ENCODE measurements around the gene ENTPD1.
"Not testable (repeated sequence)": the region's sequence is repeated elsewhere in the genome, so short reads cannot be mapped to it uniquely, and the experiment has no call there.

ENTPD1 gene

DNA sequence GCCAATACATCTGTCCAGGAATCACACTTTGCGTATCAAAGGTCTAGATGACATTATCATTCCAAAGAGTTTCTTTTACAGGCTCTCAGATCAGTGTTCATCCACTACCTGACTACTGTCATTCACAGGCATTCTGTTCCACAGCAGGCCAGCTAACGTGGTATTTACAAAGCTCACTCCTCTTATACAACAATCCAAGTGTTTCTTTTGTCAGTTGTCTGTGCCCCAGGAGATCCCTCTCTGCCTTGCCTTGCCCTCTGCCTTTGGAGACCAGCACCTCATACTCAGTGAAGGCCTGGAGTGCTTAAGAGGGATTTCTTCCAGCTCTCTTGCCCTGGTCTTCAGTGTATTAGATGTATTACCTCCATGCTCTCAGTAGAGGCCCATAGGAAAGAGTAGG lies 117.2 kb downstream of the ENTPD1 start:
- DNase-seq = no peak

DNA sequence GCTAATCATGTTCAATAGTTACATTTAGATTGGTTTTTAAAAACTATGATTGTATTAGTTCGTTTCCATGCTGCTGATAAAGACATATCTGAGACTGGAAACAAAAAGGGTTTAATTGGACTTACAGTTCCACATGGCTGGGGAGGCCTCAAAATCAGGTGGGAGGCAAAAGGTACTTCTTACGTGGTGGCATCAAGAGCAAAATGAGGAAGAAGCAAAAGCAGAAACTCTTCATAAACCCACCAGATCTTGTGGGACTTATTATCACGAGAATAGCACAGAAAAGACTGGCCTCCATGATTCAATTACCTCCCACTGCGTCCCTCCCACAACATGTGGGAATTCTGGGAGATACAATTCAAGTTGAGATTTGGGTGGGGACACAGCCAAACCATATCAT lies 117.7 kb downstream of the ENTPD1 start:
- DNase-seq = no peak

DNA sequence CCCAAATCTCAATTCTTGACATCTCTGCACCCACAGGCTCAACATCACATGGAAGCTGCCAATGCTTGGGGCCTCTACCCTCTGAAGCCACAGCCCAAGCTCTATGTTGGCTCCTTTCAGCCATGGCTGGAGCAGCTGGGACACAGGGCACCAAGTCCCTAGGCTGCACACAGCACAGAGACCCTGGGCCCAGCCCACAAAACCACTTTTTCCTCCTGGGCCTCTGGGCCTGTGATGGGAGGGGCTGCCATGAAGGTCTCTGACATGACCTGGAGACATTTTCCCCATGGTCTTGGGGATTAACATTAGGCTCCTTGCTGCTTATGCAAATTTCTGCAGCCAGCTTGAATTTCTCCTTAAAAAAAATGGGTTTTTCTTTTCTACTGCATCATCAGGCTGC lies 118.8 kb downstream of the ENTPD1 start:
- DNase-seq = not testable (repeated sequence)

DNA sequence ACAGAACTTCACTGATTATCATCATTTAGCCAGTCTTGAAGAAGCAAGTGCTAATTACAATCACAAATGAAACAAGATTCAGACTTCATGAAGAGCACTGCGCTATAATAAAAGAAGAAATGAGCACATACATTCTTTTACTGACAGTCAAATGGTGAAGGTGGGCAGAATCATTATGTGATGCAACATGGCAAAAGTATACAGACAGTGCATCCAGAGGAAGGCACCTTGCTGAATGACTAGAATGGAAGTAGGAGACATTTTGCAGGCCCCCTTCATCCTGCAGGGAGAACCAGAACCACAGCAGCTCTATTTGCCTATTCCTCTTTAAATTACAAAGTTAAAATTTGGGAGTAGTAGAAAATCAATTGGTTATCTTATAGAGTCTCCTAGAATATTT lies 120.8 kb downstream of the ENTPD1 start:
- DNase-seq = no peak

DNA sequence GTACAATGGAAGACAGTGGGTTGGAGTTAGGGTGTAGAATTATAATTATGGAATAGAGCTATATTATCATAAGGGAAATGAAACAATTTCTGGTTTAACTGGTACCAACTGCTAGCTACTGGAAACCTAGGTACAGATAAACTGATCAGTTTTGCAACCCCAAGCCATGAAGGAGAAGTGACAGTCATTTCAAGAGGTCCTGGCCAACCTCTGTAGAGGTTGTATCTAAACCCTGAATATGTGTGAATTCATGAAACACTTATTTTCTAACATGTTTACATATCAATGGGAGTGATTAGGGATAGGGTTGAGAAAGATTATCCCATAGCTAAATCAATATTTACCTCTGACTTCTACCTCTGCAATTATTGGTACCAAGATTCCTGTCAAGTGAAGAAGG lies 121.9 kb downstream of the ENTPD1 start:
- no peak for DNase-seq

DNA sequence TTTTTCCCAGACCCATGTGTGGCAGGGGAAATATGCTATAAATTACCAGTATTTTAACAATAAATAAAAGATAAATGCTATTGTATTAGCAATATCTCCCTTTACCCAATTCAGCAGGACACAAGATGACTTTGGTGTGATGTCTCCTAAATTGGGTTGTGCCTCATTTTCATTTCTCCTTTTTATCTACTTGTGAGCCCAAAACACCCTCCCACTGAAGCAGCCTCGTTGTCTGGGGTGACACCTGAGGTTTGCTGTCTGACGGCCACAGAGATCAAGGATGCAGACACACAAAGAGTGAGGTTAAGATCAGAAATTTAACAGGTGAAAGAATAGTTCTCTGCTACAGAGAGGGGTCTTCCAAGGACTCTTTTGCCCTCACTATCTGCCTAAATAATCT lies 124.7 kb downstream of the ENTPD1 start:
- no peak for DNase-seq

DNA sequence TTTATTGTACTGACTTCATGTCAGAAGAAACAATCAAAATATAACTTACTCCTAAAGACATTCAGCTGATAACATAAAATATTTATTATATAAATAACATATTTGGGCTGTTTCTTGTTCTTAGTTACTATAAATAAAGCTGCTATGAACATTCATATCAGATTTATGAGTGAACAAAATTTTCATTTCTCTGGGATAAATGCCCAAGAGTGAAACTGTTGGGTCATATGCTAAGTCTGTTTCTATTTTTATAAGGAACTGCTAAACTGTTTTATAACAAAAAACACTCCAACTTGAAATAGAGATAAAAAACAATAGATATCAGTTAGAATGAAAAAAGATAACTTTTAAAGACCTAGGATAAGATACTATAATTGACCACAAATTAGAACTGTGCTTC lies 125.4 kb downstream of the ENTPD1 start:
- no peak for DNase-seq

DNA sequence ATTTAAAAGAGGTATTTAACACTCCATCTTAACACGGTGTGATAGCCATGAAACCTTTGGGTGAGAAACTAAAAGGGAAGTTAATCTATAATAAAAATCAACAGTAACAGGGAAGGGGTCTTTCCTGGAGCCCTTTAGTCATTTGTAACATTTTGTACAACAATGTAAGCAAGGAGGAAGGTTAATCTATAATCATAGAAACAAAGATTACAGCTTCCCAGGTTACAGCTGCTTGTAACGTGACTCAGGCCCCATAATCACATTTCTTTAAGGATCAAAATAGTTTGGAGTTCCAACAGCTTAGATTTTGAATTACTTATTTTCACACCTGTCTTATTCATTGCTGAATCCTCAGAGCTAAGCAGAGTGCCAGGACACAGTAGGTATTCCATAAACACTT lies 133.9 kb downstream of the ENTPD1 start:
- no peak for DNase-seq

DNA sequence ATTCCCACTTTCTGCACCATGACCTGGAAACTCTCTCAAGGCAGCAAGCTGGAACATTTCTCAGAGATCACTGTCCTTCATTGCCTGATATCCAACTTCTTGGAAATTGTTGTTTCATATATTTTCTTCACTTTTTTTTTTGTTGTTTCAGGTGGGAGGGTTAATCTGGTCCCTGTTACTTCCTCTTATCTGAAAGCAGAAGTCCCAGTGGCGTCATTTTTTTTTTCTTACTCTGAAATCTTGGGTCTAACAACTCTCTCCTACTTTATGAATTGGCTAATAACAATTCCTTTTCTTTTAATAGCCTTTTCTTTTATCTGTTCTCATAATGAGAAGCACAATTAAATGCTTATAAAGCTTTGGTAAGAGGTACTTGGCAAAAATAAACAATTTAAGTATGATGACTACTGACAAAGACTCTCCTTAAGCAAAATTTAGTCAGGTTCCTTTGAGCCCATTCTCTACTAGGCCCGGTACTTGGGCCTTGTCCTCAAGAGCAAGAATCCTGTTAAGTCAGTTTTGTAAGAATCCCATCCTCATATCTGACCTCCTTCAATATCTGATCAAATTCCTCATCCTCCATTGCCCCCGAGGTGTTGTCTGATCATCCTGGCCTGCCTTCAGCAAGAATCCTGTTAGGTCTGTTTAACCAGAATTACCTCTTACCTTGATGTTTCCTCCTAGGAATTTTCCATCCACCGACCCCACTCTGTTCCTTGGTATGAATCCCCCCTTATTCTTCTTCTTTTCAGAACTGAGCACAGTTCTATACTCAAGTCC lies 140.3 kb downstream of the ENTPD1 start:
- no peak for DNase-seq

DNA sequence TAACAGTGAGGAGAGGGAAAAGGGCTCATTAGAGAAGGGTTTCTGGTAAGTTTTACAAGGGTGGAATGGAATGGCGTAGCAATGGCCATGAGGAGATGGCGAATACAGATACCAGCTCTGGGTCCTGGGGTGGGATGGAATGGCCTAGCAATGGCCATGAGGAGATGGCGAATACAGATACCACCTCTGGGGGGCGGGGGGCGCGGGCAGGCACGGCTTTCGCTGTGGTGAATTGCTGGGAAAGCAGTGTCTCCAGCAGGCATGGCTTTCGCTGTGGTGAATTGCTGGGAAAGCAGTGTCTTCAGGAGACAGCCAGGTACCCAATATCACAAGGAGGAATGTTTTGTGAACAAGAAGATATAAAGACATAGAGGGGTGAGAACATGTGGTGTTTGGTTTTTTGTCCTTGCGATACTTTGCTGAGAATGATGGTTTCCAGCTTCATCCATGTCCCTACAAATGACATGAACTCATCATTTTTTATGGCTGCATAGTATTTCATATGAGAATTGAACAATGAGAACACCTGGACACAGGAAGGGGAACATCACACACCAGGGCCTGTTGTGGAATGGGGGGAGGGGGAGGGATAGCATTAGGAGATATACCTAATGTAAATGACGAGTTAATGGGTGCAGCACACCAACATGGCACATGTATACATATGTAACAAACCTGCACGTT lies 150.1 kb downstream of the ENTPD1 start:
- not testable (repeated sequence) for DNase-seq

DNA sequence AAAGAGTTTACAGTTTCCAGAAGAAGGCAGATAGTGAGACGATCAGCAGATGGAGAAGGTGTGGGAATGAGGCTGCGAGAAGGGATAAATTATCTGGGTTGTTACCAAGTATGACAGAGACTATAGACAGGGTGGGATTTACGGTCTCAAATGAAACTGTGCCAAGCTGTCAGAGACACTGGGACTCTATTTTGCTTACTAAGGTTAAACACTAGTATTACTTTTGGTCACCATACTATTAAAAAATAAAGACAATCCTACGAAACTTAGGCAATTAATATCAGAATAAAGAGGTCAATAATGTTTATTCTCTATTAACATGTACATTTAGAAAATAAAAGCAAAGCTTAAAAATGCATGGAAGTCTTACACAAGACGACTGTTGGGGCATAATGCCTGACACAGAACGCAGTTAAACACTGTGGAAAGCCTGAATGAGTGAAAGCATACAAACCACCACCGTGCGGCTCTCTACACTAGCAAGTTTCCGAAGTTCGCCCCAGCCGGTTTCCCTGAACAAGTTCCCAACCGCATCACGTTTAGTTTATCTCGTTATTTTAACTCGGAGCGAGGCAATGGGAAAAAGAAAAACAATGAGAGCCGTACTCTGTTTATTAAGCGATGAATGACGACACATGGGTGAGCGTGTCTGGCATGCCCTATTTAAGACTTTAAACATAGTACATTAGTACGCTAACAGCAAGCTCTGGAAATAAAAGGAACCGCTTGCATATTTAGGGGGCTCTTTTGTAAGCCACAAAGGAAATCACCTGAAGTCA lies 150.9 kb downstream of the ENTPD1 start:
- DNase-seq = no peak

DNA sequence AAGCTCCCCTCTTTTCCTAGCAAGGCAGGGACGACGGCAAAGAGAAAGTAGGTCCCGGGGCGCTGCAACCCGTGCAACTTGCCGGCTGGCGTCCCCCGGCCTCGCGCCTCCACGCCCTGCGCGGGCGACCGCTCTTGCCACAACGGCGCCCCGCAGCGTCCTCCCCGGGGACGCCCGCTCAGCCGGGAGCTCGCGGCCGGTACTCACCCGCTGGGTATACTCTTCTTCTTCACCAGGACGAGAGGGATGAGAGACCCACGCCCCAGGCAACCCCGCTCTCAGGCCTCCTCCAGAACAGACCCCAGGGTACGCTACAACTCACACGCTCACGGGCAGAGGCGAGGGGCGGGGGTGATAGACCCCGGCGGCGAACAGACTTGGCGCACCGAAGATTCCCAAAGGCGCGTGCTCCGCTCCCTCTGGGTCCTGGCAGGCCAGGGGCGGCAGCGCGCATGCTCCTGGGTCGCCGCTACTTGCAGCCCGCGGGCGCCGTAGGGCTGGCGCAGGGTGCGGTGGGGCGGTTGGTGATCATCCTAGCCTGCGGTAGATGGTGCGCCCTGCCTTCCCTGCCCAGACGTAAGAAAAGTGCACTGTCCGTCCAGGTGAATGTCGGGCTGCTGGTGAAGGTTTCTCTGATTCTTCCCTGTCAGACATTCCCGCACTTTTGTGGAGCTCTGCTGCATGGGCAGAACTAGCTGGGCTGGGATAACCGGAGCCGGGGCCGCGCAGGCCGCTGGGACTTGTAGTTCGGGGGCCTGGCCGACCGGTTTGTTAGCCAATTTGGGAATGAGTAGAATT lies 151.7 kb downstream of the ENTPD1 start, which contains the start of gene CC2D2B:
Gene CC2D2B, plus strand, starts transcription at position 520 of the 798 bp plus-strand sequence. CDS start 3,349 bp downstream, outside the sequence.
- peak; percentile 33 for DNase-seq

DNA sequence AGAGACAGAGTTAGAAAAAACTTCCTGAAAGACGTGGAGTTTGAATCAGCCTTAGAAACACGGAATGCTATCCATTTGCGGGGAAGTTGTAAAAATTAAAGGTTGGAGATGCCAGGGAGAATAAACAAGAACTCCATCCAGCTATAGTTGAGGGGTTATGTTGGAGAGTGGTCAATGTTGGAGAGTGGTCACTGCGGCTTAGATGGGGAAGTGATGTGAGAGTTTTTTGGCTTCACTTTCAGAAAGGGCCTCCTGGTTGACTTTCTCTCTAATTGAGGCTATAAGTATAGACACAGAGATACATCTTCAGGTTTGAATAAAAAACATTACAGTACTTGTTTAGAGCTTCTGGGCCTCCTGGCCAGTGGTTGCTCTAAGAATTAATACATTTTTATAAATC lies 152.5 kb downstream of the ENTPD1 start:
- no peak for DNase-seq

DNA sequence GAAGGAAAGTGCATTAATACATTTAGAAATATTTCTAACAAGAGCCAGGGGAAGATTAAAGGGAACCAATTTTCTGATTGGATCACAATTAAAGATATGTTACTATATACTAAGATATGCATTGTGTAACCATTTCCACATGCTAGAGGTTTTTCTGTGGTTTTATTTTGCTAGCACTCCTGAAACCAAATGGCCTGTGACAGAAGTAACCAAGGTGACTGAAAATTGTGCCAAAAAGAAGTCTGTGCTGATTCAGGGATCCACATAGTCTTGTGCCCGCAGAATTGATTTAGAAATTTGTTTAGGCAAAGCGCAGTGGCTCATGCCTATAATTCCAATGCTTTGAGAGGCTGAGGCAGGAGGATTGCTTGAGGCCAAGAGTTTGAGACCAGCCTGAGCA lies 153.6 kb downstream of the ENTPD1 start:
- DNase-seq = no peak

DNA sequence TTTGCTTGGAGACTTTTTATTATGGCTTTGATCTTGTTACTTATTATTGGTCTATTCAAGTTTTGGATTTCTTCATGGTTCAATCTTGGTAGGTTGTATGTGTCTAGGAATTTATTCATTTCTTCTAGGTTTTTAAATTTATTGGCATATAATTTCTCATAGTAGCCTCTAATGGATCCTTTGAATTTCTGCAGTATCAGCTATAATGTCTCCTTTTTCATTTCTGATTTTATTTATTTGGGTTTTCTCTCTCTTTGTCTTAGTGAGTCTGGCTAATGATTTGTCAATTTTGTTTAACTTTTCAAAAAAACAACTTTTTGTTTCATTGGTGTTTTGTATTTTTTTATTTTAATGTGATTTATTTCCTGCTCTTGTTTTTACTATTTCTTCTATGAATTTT lies 160.1 kb downstream of the ENTPD1 start:
- DNase-seq = not testable (repeated sequence)

All from NCI-H1417 treated with DMSO at 0.1 percent for 48 hours (cell line).